Mesothelial cell of epicardium (in vitro differentiated cells): ENCODE results near the gene TAF1C. TPM values are rescaled to one million over a fixed set of nuclear protein-coding genes. Genes with fewer than 3 reads are reported as not detected.

Source experiments
- DNase-seq, 2 experiments: peaks; one replicate each; pipeline ENCODE4 v3.0.0; 2021; ENCODE audit warnings: low spot score in 2 of 2; ENCODE audit not compliant: unreplicated experiment in 2 of 2
- H3K27ac Mint-ChIP-seq: 2 replicates; pipeline ENCODE4 v1.8.0; 2021; ENCODE audit warnings: mixed read lengths
- H3K27me3 Mint-ChIP-seq: 2 replicates; pipeline ENCODE4 v1.8.0; 2021; ENCODE audit warnings: low read depth, mixed read lengths
- H3K36me3 Mint-ChIP-seq: 2 replicates; pipeline ENCODE4 v1.8.0; 2021; ENCODE audit warnings: mixed read lengths
- H3K4me1 Mint-ChIP-seq: 2 replicates; pipeline ENCODE4 v1.8.0; 2021; ENCODE audit warnings: mixed read lengths
- H3K4me3 Mint-ChIP-seq: 2 replicates; pipeline ENCODE4 v1.8.0; 2021; ENCODE audit warnings: mild to moderate bottlenecking, moderate library complexity, mixed read lengths
- H3K9me3 Mint-ChIP-seq: 2 replicates; pipeline ENCODE4 v1.8.0; 2021; ENCODE audit warnings: mixed read lengths
- CTCF ChIP-seq: fragments of 200-600 bp; sonication (generic); IDR thresholded peaks from one replicate; pipeline ENCODE4 v1.5.0; 2021; ENCODE audit warnings: antibody characterized with exemption; ENCODE audit not compliant: unreplicated experiment
- total RNA-seq: library from RNA; stranded (reverse); gene quantifications from 3 replicates; pipeline ENCODE4 v1.2.1, GENCODE V29; 2021

The TAF1C gene
- total RNA-seq, 1 donor from 2014 or later: 88.6 TPM

- H3K27ac Mint-ChIP-seq: no peak overlapping the region
- TF ChIP-seq CTCF: no peak
- no peak overlapping the region for H3K4me3 Mint-ChIP-seq
- H3K9me3 Mint-ChIP-seq: no peaks in the 10 kb centered on the region
- peaks cover 16% of the 10 kb centered on the region for H3K36me3 Mint-ChIP-seq
- no peak for DNase-seq
- peaks cover 16% of the 10 kb centered on the region for H3K4me1 Mint-ChIP-seq
- no peaks in the 10 kb centered on the region for H3K27me3 Mint-ChIP-seq
Measured at GRCh38 chr16:84182104-84182503, 4.8 kb downstream of the TAF1C start.

GRCh38 chr16:84181144-84181915 lies 5.5 kb downstream of the TAF1C start:
- Mint-ChIP-seq H3K27me3 (no peaks in the 10 kb centered on the region), H3K4me3 (no peak overlapping the region), H3K4me1 (peaks cover 22% of the 10 kb centered on the region), H3K36me3 (peaks cover 16% of the 10 kb centered on the region), H3K9me3 (no peaks in the 10 kb centered on the region), H3K27ac (no peak overlapping the region)
- no peak for DNase-seq
- no peak for TF ChIP-seq CTCF

- no peaks in the 10 kb centered on the region for H3K27me3 Mint-ChIP-seq
- no peak overlapping the region for H3K4me3 Mint-ChIP-seq
- peaks cover 17% of the 10 kb centered on the region for H3K4me1 Mint-ChIP-seq
- no peak for DNase-seq
- H3K36me3 Mint-ChIP-seq: peaks cover 16% of the 10 kb centered on the region
- no peak overlapping the region for H3K27ac Mint-ChIP-seq
- no peaks in the 10 kb centered on the region for H3K9me3 Mint-ChIP-seq
- no peak for TF ChIP-seq CTCF
Measured at GRCh38 chr16:84180519-84181140, 6.2 kb downstream of the TAF1C start.

GRCh38 chr16:84179612-84180320 lies 7.1 kb downstream of the TAF1C start:
- no peak for TF ChIP-seq CTCF
- H3K27me3 Mint-ChIP-seq: no peaks in the 10 kb centered on the region
- no peak overlapping the region for H3K27ac Mint-ChIP-seq
- no peak overlapping the region for H3K4me3 Mint-ChIP-seq
- DNase-seq: no peak
- no peaks in the 10 kb centered on the region for H3K9me3 Mint-ChIP-seq
- H3K36me3 Mint-ChIP-seq: peaks cover 13% of the 10 kb centered on the region
- H3K4me1 Mint-ChIP-seq: peaks cover 16% of the 10 kb centered on the region

GRCh38 chr16:84178892-84179611 lies 7.8 kb downstream of the TAF1C start:
- Mint-ChIP-seq H3K4me3 (no peak overlapping the region), H3K27me3 (no peaks in the 10 kb centered on the region), H3K27ac (no peak overlapping the region), H3K9me3 (no peaks in the 10 kb centered on the region), H3K36me3 (peaks cover 13% of the 10 kb centered on the region), H3K4me1 (peaks cover 16% of the 10 kb centered on the region)
- no peak for DNase-seq
- no peak for TF ChIP-seq CTCF
